CD4-positive, CD25-positive, alpha-beta regulatory T cell (primary cell): ENCODE results near the gene SLC49A4. TPM values are rescaled to one million over a fixed set of nuclear protein-coding genes. Genes with fewer than 3 reads are reported as not detected.

ENCODE experiments used
- ATAC-seq, 2 donors: fragments of 150-1000 bp; cut with Tn5 transposase; one replicate each; pipeline ENCODE4 v1.10.0; 2021; ENCODE audit warnings: low read depth in 2 of 2, moderate number of reproducible peaks in 2 of 2, moderate library complexity in 1 of 2
- DNase-seq, 3 donors: peaks; one replicate each; pipeline versions ENCODE4 v3.0.0 to v3.0.0-alpha.2; 2012 to 2022; ENCODE audit warnings: mixed read lengths in 1 of 3
- H3K27ac ChIP-seq: one replicate; pipeline ENCODE4 v1.7.0; 2013; ENCODE audit warnings: mild to moderate bottlenecking, low read length; ENCODE audit not compliant: insufficient read depth, poor library complexity, severe bottlenecking
- H3K27me3 ChIP-seq: one replicate; pipeline ENCODE4 v1.7.0; 2013; ENCODE audit warnings: low read length; ENCODE audit not compliant: control insufficient read depth, insufficient read depth
- H3K36me3 ChIP-seq: one replicate; pipeline ENCODE4 v1.7.0; 2013; ENCODE audit warnings: mild to moderate bottlenecking, low read length, moderate library complexity; ENCODE audit not compliant: control insufficient read depth, insufficient read depth
- H3K4me1 ChIP-seq: 2 replicates; pipeline ENCODE4 v1.7.0; 2013; ENCODE audit warnings: mild to moderate bottlenecking, low read length; ENCODE audit not compliant: insufficient read depth, control insufficient read depth, poor library complexity, severe bottlenecking
- H3K4me3 ChIP-seq: one replicate; pipeline ENCODE4 v1.7.0; 2013; ENCODE audit warnings: low read depth, mild to moderate bottlenecking, low read length, moderate library complexity
- H3K9me3 ChIP-seq, 2 experiments: 1 replicate in 1 of 2; 2 replicates in 1 of 2; pipeline ENCODE4 v1.7.0; 2013; ENCODE audit warnings: low read length in 2 of 2, mild to moderate bottlenecking in 1 of 2, moderate library complexity in 1 of 2; ENCODE audit not compliant: control insufficient read depth in 2 of 2
- H3K27ac Mint-ChIP-seq, 3 donors: one replicate each; pipeline ENCODE4 v1.8.0; 2020 to 2022; ENCODE audit warnings: mild to moderate bottlenecking in 3 of 3, mixed read lengths in 3 of 3, moderate library complexity in 2 of 3
- H3K27me3 Mint-ChIP-seq: one replicate; pipeline ENCODE4 v1.8.0; 2022; ENCODE audit warnings: mild to moderate bottlenecking, mixed read lengths
- H3K36me3 Mint-ChIP-seq: one replicate; pipeline ENCODE4 v1.8.0; 2020; ENCODE audit warnings: mixed read lengths
- H3K4me1 Mint-ChIP-seq, 4 donors: one replicate each; pipeline ENCODE4 v1.8.0; 2020 to 2022; ENCODE audit warnings: mixed read lengths in 4 of 4, mild to moderate bottlenecking in 1 of 4
- H3K4me3 Mint-ChIP-seq, 4 donors: one replicate each; pipeline ENCODE4 v1.8.0; 2020 to 2022; ENCODE audit warnings: mild to moderate bottlenecking in 4 of 4, mixed read lengths in 4 of 4, moderate library complexity in 3 of 4
- H3K9me3 Mint-ChIP-seq, 7 donors: one replicate each; pipeline ENCODE4 v1.8.0; 2020 to 2022; ENCODE audit warnings: mixed read lengths in 7 of 7, mild to moderate bottlenecking in 3 of 7, moderate library complexity in 2 of 7
- polyA plus RNA-seq, 4 donors: library from polyadenylated mRNA; unstranded; fragments of 300-500 nt; fragmentation: Illumina TruSeq; gene quantifications; one replicate each; pipeline ENCODE4 v1.2.3, GENCODE V29; 2021
- total RNA-seq: library from RNA; stranded (reverse); gene quantifications from one replicate; pipeline ENCODE4 v1.2.3, GENCODE V29; 2022

The SLC49A4 gene
- total and polyA plus RNA-seq, 5 donors from 2014 or later = 2.3 to 6.3 (median 3.3) TPM

- Histone ChIP-seq H3K36me3 (no peaks in the 10 kb centered on the region), H3K27me3 (no peaks in the 10 kb centered on the region), H3K27ac (no peak overlapping the region), H3K4me3 (no peak overlapping the region), H3K4me1 (no peaks in the 10 kb centered on the region), H3K9me3 (no peaks in the 10 kb centered on the region)
- Mint-ChIP-seq H3K36me3 (peaks cover 3% of the 10 kb centered on the region), H3K9me3 (peaks cover 0 to 1% (median 0%) of the 10 kb centered on the region in 7 donors), H3K27me3 (peaks cover 20% of the 10 kb centered on the region), H3K4me3 (no peak overlapping the region), H3K4me1 (peaks cover 0 to 9% (median under 1%) of the 10 kb centered on the region in 4 donors), H3K27ac (no peak overlapping the region)
- ATAC-seq (no peak), DNase-seq (no peak)
Observed at GRCh38 chr3:122913539-122914100, 118.8 kb downstream of the SLC49A4 start.

- Mint-ChIP-seq H3K36me3 (no peaks in the 10 kb centered on the region), H3K4me3 (no peak overlapping the region), H3K27ac (no peak overlapping the region), H3K27me3 (peaks cover 13% of the 10 kb centered on the region), H3K9me3 (peaks cover 0 to 2% (median 0%) of the 10 kb centered on the region in 7 donors), H3K4me1 (peaks cover 0 to 9% (median under 1%) of the 10 kb centered on the region in 4 donors)
- Histone ChIP-seq H3K4me1 (no peaks in the 10 kb centered on the region), H3K36me3 (no peaks in the 10 kb centered on the region), H3K27me3 (peaks cover 6% of the 10 kb centered on the region), H3K4me3 (no peak overlapping the region), H3K27ac (no peak overlapping the region), H3K9me3 (no peaks in the 10 kb centered on the region)
- ATAC-seq = no peak
- DNase-seq = no peak
Observed at GRCh38 chr3:122915300-122916055, 120.6 kb downstream of the SLC49A4 start.

- peaks cover 8% of the 10 kb centered on the region for H3K27me3 ChIP-seq
- DNase-seq (peak in 1 of 3 donors; percentile 15), ATAC-seq (no peak)
- no peaks in the 10 kb centered on the region for H3K4me1 ChIP-seq
- H3K9me3 ChIP-seq = no peaks in the 10 kb centered on the region
- H3K27me3 Mint-ChIP-seq = peaks cover 8% of the 10 kb centered on the region
- no peaks in the 10 kb centered on the region for H3K36me3 Mint-ChIP-seq
- H3K4me3 Mint-ChIP-seq = no peak overlapping the region
- H3K36me3 ChIP-seq = no peaks in the 10 kb centered on the region
- no peak overlapping the region for H3K27ac ChIP-seq
- H3K9me3 Mint-ChIP-seq = peaks cover 0 to 2% (median 0%) of the 10 kb centered on the region in 7 donors
- peaks cover 0 to 9% (median under 1%) of the 10 kb centered on the region in 4 donors for H3K4me1 Mint-ChIP-seq
- H3K27ac Mint-ChIP-seq = no peak overlapping the region
- H3K4me3 ChIP-seq = no peak overlapping the region
Observed at GRCh38 chr3:122916084-122916483, 121.2 kb downstream of the SLC49A4 start.

- DNase-seq (no peak), ATAC-seq (no peak)
- Mint-ChIP-seq H3K4me3 (no peak overlapping the region), H3K4me1 (peaks cover 0 to 9% (median under 1%) of the 10 kb centered on the region in 4 donors), H3K36me3 (no peaks in the 10 kb centered on the region), H3K9me3 (peaks cover 0 to 2% (median 0%) of the 10 kb centered on the region in 7 donors), H3K27me3 (peaks cover 8% of the 10 kb centered on the region), H3K27ac (no peak overlapping the region)
- H3K4me3 ChIP-seq = no peak overlapping the region
- peaks cover under 1% of the 10 kb centered on the region for H3K4me1 ChIP-seq
- no peak overlapping the region for H3K27ac ChIP-seq
- peaks cover 8% of the 10 kb centered on the region for H3K27me3 ChIP-seq
- H3K36me3 ChIP-seq = no peaks in the 10 kb centered on the region
- no peaks in the 10 kb centered on the region for H3K9me3 ChIP-seq
Observed at GRCh38 chr3:122916580-122916979, 121.7 kb downstream of the SLC49A4 start.

GRCh38 chr3:122917412-122917811, 122.5 kb downstream of the SLC49A4 start:
- H3K4me1 ChIP-seq = peaks cover 4% of the 10 kb centered on the region
- no peaks in the 10 kb centered on the region for H3K9me3 ChIP-seq
- peaks cover 8% of the 10 kb centered on the region for H3K27me3 Mint-ChIP-seq
- peaks cover 8% of the 10 kb centered on the region for H3K27me3 ChIP-seq
- H3K27ac Mint-ChIP-seq = peak overlapping the region in 1 of 3 donors; percentile 17
- no peak overlapping the region for H3K4me3 ChIP-seq
- no peaks in the 10 kb centered on the region for H3K36me3 ChIP-seq
- H3K27ac ChIP-seq = no peak overlapping the region
- H3K36me3 Mint-ChIP-seq = no peaks in the 10 kb centered on the region
- DNase-seq (no peak), ATAC-seq (no peak)
- peaks cover 0 to 2% (median 0%) of the 10 kb centered on the region in 7 donors for H3K9me3 Mint-ChIP-seq
- H3K4me1 Mint-ChIP-seq = peaks cover 0 to 10% (median under 1%) of the 10 kb centered on the region in 4 donors
- H3K4me3 Mint-ChIP-seq = no peak overlapping the region

- Mint-ChIP-seq H3K27ac (no peak overlapping the region), H3K9me3 (peaks cover 0 to 4% (median 0%) of the 10 kb centered on the region in 7 donors), H3K4me3 (no peak overlapping the region), H3K36me3 (no peaks in the 10 kb centered on the region), H3K27me3 (peaks cover 8% of the 10 kb centered on the region), H3K4me1 (peaks cover 0 to 10% (median under 1%) of the 10 kb centered on the region in 4 donors)
- DNase-seq (no peak), ATAC-seq (no peak)
- H3K36me3 ChIP-seq = no peaks in the 10 kb centered on the region
- H3K9me3 ChIP-seq = no peaks in the 10 kb centered on the region
- peaks cover 4% of the 10 kb centered on the region for H3K4me1 ChIP-seq
- no peak overlapping the region for H3K27ac ChIP-seq
- H3K27me3 ChIP-seq = peaks cover 13% of the 10 kb centered on the region
- no peak overlapping the region for H3K4me3 ChIP-seq
Observed at GRCh38 chr3:122918576-122919290, 123.9 kb downstream of the SLC49A4 start.

GRCh38 chr3:122919291-122919610, 124.4 kb downstream of the SLC49A4 start:
- H3K27ac ChIP-seq = no peak overlapping the region
- ATAC-seq = no peak

More at GRCh38 chr3:122919291-122919610, 124.4 kb downstream of the SLC49A4 start:
- H3K36me3 ChIP-seq = no peaks in the 10 kb centered on the region
- Mint-ChIP-seq H3K4me1 (peaks cover 0 to 10% (median under 1%) of the 10 kb centered on the region in 4 donors), H3K27ac (no peak overlapping the region), H3K27me3 (peaks cover 3% of the 10 kb centered on the region), H3K4me3 (no peak overlapping the region), H3K9me3 (peaks cover 0 to 4% (median 0%) of the 10 kb centered on the region in 7 donors), H3K36me3 (no peaks in the 10 kb centered on the region)
- DNase-seq = no peak
- H3K27me3 ChIP-seq = peaks cover 13% of the 10 kb centered on the region
- no peak overlapping the region for H3K4me3 ChIP-seq
- H3K4me1 ChIP-seq = peaks cover 4% of the 10 kb centered on the region
- H3K9me3 ChIP-seq = no peaks in the 10 kb centered on the region
